Tibial nerve (tissue), 4 donors: ENCODE results near the gene ASXL3.

Experiments
- EP300 ChIP-seq, 2 donors: sonication (generic); formaldehyde crosslinking; IDR thresholded peaks; one replicate each; pipeline ENCODE4 v1.6.1; 2017; ENCODE audit warnings: antibody characterized with exemption in 2 of 2, mild to moderate bottlenecking in 1 of 2
- TF ChIP-seq, protein P1 (sequence below), 5 experiments: fragments of 200-600 bp in 3 of 5; fragments of 450-650 bp in 2 of 5; sonication (generic) in 3 of 5; IDR thresholded peaks; one replicate each; pipeline ENCODE4 v1.5.1; 2016 to 2019; ENCODE audit warnings: antibody characterized with exemption in 5 of 5, mild to moderate bottlenecking in 3 of 5, moderate library complexity in 2 of 5

DNA sequence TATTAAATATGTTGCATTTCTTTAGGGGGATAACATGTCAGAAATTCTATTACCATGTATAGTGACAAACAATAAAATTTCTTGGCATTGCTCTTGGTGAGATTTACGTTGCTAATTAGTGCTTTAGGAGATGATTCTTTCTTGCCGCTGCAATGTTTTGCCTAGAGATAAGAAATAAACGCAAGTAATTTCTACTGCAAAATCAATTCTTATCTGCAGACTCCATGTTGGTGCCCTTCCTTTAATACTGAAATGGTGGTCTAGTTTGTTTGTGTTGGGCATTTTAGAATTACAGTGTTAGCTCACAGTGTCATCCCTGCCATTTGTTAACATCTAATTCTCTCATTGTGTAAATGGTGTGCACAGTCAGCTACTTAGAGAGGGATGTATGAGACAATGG, 34.6 kb downstream of the ASXL3 start:
- TF ChIP-seq, protein P1, sequence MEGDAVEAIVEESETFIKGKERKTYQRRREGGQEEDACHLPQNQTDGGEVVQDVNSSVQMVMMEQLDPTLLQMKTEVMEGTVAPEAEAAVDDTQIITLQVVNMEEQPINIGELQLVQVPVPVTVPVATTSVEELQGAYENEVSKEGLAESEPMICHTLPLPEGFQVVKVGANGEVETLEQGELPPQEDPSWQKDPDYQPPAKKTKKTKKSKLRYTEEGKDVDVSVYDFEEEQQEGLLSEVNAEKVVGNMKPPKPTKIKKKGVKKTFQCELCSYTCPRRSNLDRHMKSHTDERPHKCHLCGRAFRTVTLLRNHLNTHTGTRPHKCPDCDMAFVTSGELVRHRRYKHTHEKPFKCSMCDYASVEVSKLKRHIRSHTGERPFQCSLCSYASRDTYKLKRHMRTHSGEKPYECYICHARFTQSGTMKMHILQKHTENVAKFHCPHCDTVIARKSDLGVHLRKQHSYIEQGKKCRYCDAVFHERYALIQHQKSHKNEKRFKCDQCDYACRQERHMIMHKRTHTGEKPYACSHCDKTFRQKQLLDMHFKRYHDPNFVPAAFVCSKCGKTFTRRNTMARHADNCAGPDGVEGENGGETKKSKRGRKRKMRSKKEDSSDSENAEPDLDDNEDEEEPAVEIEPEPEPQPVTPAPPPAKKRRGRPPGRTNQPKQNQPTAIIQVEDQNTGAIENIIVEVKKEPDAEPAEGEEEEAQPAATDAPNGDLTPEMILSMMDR (IDR thresholded peaks at IDR 0.05): no peak
- no peak for TF ChIP-seq EP300 (IDR thresholded peaks at IDR 0.05)
